ENCODE data around the gene PIK3R6.

PIK3R6 gene

GRCh38 chr17:8835631-8836364 lies 31.7 kb downstream of the PIK3R6 start:
- Histone ChIP-seq H3K4me2 (ENCODE audit: low read length) (no peak overlapping the region), H3F3A (ENCODE audit: control insufficient read depth, insufficient read depth) (no peaks in the 10 kb centered on the region), H3K4me1 (ENCODE audit: control insufficient read depth, low read length) (no peaks in the 10 kb centered on the region), H3K9me2 (replicated peaks; ENCODE audit: control insufficient read depth, low read length) (no peaks in the 10 kb centered on the region), H3K9me3 (ENCODE audit: control insufficient read depth, insufficient read depth, low read length) (no peaks in the 10 kb centered on the region), H3K27ac (ENCODE audit: low read depth, low read length) (no peak overlapping the region), H4K20me1 (ENCODE audit: control insufficient read depth, insufficient read depth, low read depth, low read length) (no peaks in the 10 kb centered on the region), H3K4me3 (ENCODE audit: low read length) (no peak overlapping the region), H3K27me3 (ENCODE audit: control insufficient read depth, low read length) (no peaks in the 10 kb centered on the region), H3K79me2 (ENCODE audit: control insufficient read depth, low read length) (no peaks in the 10 kb centered on the region), H3K36me3 (ENCODE audit: control insufficient read depth, low read length) (no peaks in the 10 kb centered on the region)
- TF ChIP-seq EZH2phosphoT487 (IDR thresholded peaks at IDR 0.05; ENCODE audit: borderline replicate concordance, low read length) = no peak
- TF ChIP-seq CTCF (IDR thresholded peaks at IDR 0.05; ENCODE audit: low read depth, low read length, poor library complexity, severe bottlenecking) = no peak

GRCh38 chr17:8835106-8835505 lies 32.4 kb downstream of the PIK3R6 start:
- no peak overlapping the region for H3K4me2 ChIP-seq (ENCODE audit: low read length)
- H3K9me2 ChIP-seq (replicated peaks; ENCODE audit: control insufficient read depth, low read length) = no peaks in the 10 kb centered on the region
- no peaks in the 10 kb centered on the region for H3K79me2 ChIP-seq (ENCODE audit: control insufficient read depth, low read length)
- no peaks in the 10 kb centered on the region for H3F3A ChIP-seq (ENCODE audit: control insufficient read depth, insufficient read depth)
- TF ChIP-seq CTCF (IDR thresholded peaks at IDR 0.05; ENCODE audit: low read depth, low read length, poor library complexity, severe bottlenecking) (no peak), EZH2phosphoT487 (IDR thresholded peaks at IDR 0.05; ENCODE audit: borderline replicate concordance, low read length) (no peak)
- H3K4me1 ChIP-seq (ENCODE audit: control insufficient read depth, low read length) = no peaks in the 10 kb centered on the region
- H4K20me1 ChIP-seq (ENCODE audit: control insufficient read depth, insufficient read depth, low read depth, low read length) = no peaks in the 10 kb centered on the region
- no peak overlapping the region for H3K4me3 ChIP-seq (ENCODE audit: low read length)
- H3K9me3 ChIP-seq (ENCODE audit: control insufficient read depth, insufficient read depth, low read length) = no peaks in the 10 kb centered on the region
- H3K36me3 ChIP-seq (ENCODE audit: control insufficient read depth, low read length) = no peaks in the 10 kb centered on the region
- no peak overlapping the region for H3K27ac ChIP-seq (ENCODE audit: low read depth, low read length)
- no peaks in the 10 kb centered on the region for H3K27me3 ChIP-seq (ENCODE audit: control insufficient read depth, low read length)

GRCh38 chr17:8832711-8833352 lies 34.6 kb downstream of the PIK3R6 start:
- Histone ChIP-seq H3K79me2 (ENCODE audit: control insufficient read depth, low read length) (no peaks in the 10 kb centered on the region), H3K4me3 (ENCODE audit: low read length) (no peak overlapping the region), H3K4me2 (ENCODE audit: low read length) (no peak overlapping the region), H3K27me3 (ENCODE audit: control insufficient read depth, low read length) (no peaks in the 10 kb centered on the region), H3F3A (ENCODE audit: control insufficient read depth, insufficient read depth) (no peaks in the 10 kb centered on the region), H3K27ac (ENCODE audit: low read depth, low read length) (no peak overlapping the region), H3K4me1 (ENCODE audit: control insufficient read depth, low read length) (no peaks in the 10 kb centered on the region), H3K36me3 (ENCODE audit: control insufficient read depth, low read length) (no peaks in the 10 kb centered on the region), H3K9me3 (ENCODE audit: control insufficient read depth, insufficient read depth, low read length) (no peaks in the 10 kb centered on the region), H4K20me1 (ENCODE audit: control insufficient read depth, insufficient read depth, low read depth, low read length) (no peaks in the 10 kb centered on the region), H3K9me2 (replicated peaks; ENCODE audit: control insufficient read depth, low read length) (no peaks in the 10 kb centered on the region)
- TF ChIP-seq CTCF (IDR thresholded peaks at IDR 0.05; ENCODE audit: low read depth, low read length, poor library complexity, severe bottlenecking) (peak; percentile 80), EZH2phosphoT487 (IDR thresholded peaks at IDR 0.05; ENCODE audit: borderline replicate concordance, low read length) (no peak)

Measured in DOHH2 (cell line).